GM18505 (cell line): Measurements from ENCODE around the gene ANTXR1.

Source experiments
- ATAC-seq: cut with Tn5 transposase; IDR thresholded peaks from one replicate; pipeline ENCODE4 v1.9.1; 2021; ENCODE audit not compliant: unreplicated experiment
- POLR2A ChIP-seq: IDR thresholded peaks from 4 replicates; pipeline ENCODE4 v1.6.1; 2011; ENCODE audit warnings: borderline replicate concordance; ENCODE audit not compliant: insufficient read depth, insufficient read length; ENCODE audit errors: extremely low read depth

ANTXR1 gene

DNA sequence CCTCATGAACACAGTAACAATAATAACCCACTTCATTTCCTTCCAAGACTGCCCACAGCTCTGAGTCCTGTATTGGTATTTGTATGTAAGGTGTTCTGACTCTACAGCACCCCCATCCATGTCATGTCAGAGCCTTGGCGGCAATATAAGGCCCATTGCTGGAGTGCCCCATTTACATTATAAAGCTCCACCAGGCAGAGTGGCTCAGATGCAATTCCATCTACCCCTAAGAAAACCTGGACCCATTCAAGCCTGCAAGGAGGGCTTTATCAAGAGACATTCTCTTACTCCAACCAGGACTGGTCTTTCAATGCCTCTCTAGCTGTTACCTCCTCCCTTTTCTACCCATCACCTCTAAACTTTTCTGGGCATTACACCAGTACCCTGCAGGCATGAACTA is 101.6 kb downstream of the ANTXR1 start:
- no peak for TF ChIP-seq POLR2A
- no peak for ATAC-seq

DNA sequence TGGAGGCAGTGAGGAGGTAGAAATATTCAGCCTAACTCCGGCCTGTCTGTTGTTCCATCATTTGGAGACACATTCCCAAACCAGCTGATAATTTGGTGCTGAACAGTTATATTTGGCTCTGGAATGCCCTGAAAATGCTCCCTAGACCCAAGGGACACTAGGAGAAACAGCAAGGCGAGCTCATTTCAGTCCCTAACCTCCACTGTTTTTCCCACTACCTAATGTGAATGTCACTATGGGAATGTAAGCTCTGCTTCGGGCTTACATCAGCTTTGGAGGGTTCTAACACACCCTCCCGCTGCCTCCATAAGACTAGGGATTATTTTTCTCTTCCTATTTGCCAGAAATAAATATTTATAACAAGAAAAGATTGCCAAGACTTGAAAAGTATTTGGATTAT is 103.5 kb downstream of the ANTXR1 start:
- TF ChIP-seq POLR2A = no peak
- no peak for ATAC-seq

DNA sequence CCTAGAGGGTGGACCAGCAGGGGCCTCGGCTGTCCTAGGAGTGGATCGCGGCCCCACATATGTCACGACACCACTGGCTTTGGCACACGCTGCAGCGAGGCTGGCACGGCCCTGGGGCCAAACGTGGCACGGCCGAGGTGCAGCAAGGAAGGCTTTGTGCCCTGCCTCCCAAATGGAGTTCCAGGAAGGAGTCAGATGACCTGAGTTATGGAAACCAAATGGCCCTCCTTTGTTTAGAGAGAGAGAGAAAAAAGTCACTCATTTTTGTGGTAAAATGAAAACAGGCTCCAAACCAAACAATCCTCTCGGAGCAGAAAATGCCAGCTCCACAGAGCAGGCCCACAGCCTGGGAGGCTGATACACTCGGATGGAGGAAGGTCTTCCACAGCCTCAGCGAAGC is 105.6 kb downstream of the ANTXR1 start:
- no peak for ATAC-seq

DNA sequence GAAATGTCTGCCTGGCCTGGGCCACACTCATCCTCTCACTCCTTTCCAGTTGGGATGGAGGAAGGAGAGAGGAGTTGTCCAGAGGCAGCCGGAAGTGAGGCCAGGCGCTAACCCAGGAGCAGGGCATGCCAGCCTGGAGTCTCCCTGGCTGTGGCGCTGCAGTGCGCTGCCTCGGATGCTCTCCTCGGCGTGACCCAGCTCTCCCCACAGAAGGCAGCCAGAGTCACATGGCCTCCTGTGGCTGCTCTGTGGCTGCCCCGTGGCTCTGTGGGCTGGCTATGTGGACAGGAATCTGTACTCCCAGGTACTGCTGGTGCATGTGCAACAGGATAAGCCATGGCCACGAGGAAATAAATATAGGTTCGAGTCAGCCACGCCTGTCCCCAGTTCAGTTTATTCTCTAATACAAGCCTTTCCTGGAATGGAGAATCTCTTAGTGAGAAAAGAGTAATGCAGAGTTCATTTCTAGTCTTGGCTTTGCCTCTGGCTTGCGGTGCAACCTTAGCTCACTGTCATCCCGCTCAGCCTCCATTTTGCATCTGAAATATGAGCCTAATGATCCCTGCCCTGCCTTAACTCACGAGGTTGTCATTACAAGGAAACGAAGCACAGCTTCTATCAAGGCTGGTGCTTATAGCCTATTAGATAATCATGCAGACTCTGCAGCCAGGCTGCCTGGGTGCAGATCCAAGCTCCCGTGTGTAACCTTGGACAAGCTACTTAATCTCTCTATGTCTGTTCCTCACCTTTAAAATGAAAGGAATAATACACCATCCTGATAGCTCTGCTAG is 106.3 kb downstream of the ANTXR1 start:
- TF ChIP-seq POLR2A = no peak
- ATAC-seq = no peak

More for the DNA sequence above, 105.6 kb downstream of the ANTXR1 start:
- TF ChIP-seq POLR2A = no peak

DNA sequence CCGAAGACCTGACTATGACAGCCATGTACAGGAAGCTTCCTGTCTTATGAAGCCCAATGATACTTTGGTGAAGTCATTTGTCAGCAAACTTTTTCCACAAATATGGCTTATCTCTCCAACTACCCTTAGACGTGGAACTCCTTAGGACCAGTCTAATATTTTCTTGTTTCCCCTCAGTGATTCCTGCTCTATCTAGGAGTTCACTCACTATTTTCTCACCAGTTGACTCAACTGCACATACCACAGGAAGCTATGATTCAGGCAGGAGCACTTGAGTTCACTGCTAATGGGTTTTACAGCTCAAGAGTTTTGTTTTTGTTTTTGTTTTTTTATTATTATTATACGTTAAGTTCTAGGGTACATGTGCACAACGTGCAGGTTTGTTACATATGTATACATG is 109.3 kb downstream of the ANTXR1 start:
- ATAC-seq = no peak

DNA sequence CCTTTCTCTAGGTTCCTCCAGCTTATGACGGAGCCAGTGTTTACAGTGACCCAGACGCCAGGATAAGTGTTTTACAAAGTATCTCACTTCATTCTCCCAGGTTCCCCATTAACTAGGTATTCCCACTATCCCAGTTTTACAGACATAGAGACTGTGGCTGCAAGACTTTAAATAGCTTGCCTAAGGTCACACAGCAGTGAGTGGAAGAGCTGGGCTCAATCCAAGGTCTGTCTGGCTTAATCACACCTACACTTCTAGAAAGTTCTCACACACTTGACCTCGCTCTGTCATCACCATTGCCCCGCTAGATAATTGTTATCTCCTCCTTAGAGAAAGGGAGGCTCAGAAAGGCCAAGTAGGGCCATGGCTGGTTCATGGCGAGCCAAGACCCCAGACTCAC is 110.2 kb downstream of the ANTXR1 start:
- no peak for ATAC-seq
- no peak for TF ChIP-seq POLR2A

More for the DNA sequence above, 109.3 kb downstream of the ANTXR1 start:
- TF ChIP-seq POLR2A = no peak

DNA sequence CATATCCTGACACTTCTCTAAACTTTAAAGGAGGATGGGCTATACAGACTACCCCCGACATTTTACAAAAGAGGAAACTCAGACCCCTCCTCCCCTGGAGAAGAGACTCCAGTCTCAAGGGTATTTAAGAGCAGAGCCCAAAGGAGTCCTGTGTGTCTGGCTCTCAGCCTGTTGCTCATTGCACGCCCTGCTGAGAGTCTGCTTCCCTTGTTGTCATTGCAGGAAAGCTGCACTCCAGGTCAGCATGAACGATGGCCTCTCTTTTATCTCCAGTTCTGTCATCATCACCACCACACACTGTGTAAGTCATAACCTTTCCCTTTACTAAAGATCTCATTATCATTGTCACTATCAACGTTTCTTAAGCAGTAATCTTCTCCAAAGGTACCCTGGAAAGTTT is 111.4 kb downstream of the ANTXR1 start:
- TF ChIP-seq POLR2A = no peak
- ATAC-seq = no peak

DNA sequence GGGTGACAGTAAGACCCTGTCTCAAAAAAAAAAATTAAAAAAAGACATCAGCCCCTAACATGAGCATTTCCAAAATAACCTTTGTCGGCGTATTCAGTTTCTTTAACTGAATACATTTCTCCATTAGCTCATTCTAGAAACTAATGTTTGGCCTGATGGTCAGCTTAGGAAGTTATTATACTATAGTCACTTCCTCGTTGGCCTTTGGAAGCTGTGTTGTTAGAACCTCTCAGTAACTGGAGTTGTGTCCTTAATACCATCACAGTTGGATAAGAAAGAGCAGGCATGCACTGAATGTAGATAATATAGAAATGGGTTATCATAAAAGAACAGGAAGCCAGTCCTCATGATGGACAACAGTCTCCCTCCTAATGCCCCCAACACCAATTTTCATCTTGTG is 112.8 kb downstream of the ANTXR1 start:
- ATAC-seq = no peak
- TF ChIP-seq POLR2A = no peak

DNA sequence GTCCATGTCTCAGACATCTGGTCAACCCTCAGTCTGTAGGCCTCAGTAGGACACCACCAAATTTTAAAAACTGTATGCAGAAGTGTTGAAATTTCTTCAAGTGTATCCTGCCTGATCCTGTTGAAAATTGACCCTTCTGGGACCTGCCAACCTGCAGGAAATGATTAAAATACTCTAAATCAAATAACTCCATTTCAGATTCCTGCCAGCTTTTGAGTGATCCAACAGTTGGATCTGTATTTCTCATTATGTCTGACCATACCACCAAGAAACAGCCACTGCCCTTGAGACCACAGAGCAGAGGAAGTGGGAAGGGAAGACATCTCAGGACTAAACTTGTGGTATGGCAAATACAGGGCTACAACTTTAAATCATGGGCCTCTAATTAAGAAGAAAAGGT is 113.4 kb downstream of the ANTXR1 start:
- ATAC-seq = no peak
- TF ChIP-seq POLR2A = no peak

DNA sequence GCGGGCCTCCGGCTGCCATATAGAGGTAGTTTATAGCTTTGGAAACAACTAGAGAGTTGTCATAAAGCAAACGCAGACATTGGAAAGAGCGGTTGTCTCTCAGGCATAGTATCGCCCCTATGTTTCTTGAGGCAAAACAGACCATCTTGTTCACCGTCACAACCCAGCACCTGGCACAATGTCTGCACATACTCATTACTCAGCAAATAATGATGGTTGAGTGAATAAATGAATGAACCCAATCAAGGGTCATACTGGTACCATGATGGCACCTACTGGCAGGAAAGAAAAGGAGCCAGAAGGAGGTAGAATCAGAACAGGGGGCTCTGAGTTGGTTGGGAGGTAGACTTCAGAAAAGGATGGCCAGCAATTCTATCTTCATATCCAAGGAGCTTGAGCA is 118.5 kb downstream of the ANTXR1 start:
- TF ChIP-seq POLR2A = no peak
- no peak for ATAC-seq

DNA sequence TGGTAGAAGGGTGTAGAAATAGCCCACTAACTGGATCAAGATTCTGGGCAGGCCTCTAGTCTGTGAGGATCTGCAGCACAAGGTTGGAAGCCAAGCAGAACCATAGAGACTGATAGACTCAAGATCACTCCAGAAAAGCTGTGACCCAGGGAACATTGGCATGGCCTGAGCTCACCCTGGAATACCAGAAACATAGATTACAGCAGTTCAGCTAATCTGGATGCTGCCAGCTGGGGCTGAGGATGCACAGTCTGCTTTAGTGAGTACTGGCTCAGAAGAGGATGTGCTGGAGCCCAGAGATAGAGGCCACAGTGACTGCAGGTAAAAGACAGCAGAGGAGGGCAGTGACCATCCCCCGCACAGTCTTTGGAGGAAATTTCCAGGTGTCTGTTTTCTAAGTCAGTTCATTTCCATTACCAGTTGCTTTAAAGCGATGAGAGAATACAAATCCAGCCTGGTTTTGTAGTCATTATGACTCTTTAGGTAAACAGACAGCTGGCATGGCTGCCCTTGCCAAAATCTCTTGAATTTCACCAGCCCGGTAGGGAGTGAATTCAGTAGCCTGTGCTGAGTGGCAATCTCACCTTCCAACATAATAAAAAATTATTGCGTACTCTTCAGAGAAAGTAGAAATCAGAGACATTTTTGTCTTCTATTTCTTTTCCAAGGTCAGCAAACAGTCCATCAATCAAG is 119.2 kb downstream of the ANTXR1 start:
- no peak for TF ChIP-seq POLR2A
- ATAC-seq = no peak

DNA sequence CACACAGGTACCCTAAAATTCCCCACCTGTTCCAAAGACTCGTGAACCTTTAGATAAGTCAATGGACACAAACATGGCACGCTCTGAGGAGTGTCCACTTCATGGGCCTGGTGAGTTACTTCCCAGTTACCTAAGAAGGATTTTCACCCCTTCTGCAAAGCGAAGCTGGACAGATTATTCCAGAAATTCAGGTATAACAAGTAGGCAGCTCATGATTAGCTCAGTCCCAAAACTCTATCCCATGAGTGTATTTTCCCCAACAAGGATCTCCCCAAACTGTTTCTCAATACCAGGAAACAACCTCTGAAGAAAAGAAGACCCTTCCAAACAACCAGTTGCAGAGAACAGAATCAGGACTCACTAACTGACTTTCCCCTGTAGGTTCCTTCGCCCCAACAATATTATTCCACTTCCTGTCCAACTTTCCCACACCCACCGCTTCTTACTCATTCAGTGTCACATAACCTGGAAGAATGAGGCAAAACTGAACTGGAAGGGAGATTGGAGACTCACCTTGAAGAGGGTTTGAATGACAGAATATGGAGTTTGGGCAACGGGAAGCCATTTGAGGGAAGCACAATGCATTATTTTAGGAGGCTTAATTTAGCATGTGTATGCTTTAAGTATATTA is 120.1 kb downstream of the ANTXR1 start:
- no peak for ATAC-seq
- no peak for TF ChIP-seq POLR2A

DNA sequence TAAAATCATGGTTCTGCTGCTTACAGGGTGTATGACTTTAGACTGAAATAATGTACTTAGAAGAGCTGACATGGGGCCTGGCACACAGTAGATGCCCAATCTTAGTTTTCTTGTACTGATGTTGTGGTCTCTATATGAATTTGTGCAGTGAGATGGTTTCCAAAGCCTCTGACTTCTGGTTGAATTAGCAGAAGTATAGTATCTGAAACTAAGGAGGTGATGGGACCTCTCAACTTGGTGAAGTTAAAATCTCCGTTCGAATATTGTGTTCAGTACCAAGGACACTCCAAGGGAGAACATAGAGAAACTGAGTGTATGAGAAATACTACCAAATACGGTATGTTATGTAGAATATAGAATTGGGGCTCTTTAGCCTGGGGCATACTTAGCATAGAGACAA is 120.9 kb downstream of the ANTXR1 start:
- ATAC-seq = no peak
- no peak for TF ChIP-seq POLR2A
